RKO (cell line): Measurements from ENCODE around the gene FBXO39.
"Not testable (repeated sequence)": the region's sequence is repeated elsewhere in the genome, so short reads cannot be mapped to it uniquely, and the experiment has no call there.

Source experiments
- DNase-seq: peaks from one replicate; pipeline ENCODE4 v3.0.0-alpha.2; 2016; ENCODE audit warnings: low spot score

Gene FBXO39

GRCh38 chr17:6775871-6776405 is at the start of gene FBXO39:
Gene FBXO39, plus strand, starts transcription at chr17:6776215. Its CDS starts 3,654 bp downstream, at chr17:6779869.
- no peak for DNase-seq

- no peak for DNase-seq
These were observed 46.5 kb upstream of the FBXO39 start for GRCh38 chr17:6729531-6729930.

- DNase-seq: not testable (repeated sequence)
These were observed 29.4 kb upstream of the FBXO39 start for GRCh38 chr17:6746665-6747064.

GRCh38 chr17:6748617-6749016 is 27.4 kb upstream of the FBXO39 start:
- DNase-seq: no peak

GRCh38 chr17:6749519-6749918 is 26.5 kb upstream of the FBXO39 start:
- no peak for DNase-seq

- DNase-seq: peak; percentile 71
These were observed 23.7 kb upstream of the FBXO39 start for GRCh38 chr17:6752068-6752909.

GRCh38 chr17:6753006-6753445 is 23.0 kb upstream of the FBXO39 start:
- no peak for DNase-seq

- DNase-seq: no peak
These were observed 22.5 kb upstream of the FBXO39 start for GRCh38 chr17:6753546-6753945.

- no peak for DNase-seq
These were observed 20.7 kb upstream of the FBXO39 start for GRCh38 chr17:6755281-6755680.

GRCh38 chr17:6755731-6756184 is 20.3 kb upstream of the FBXO39 start, which contains the start of gene XAF1:
Gene XAF1, plus strand, starts transcription at chr17:6756046. Its CDS starts 33 bp downstream, at chr17:6756079.
- no peak for DNase-seq

- no peak for DNase-seq
These were observed 19.5 kb upstream of the FBXO39 start for GRCh38 chr17:6756425-6757031.

- no peak for DNase-seq
These were observed 18.3 kb upstream of the FBXO39 start for GRCh38 chr17:6757747-6758146.

GRCh38 chr17:6761779-6762178 is 14.2 kb upstream of the FBXO39 start:
- no peak for DNase-seq

GRCh38 chr17:6768447-6768846 is 7.6 kb upstream of the FBXO39 start:
- DNase-seq: no peak

GRCh38 chr17:6772016-6772415 is 4.0 kb upstream of the FBXO39 start:
- DNase-seq: no peak

- not testable (repeated sequence) for DNase-seq
These were observed 1.1 kb upstream of the FBXO39 start for GRCh38 chr17:6774906-6775305.

- no peak for DNase-seq
These were observed 3.4 kb downstream of the FBXO39 start for GRCh38 chr17:6779411-6779810.

GRCh38 chr17:6780001-6780400 is 4.0 kb downstream of the FBXO39 start:
- DNase-seq: no peak

GRCh38 chr17:6780886-6781285 is 4.9 kb downstream of the FBXO39 start:
- DNase-seq: no peak

- no peak for DNase-seq
These were observed 6.2 kb downstream of the FBXO39 start for GRCh38 chr17:6782244-6782643.

- peak; percentile 85 for DNase-seq
These were observed 10.6 kb downstream of the FBXO39 start for GRCh38 chr17:6786618-6787017.

- DNase-seq: peak; percentile 16
These were observed 11.2 kb downstream of the FBXO39 start for GRCh38 chr17:6787081-6787693.

- no peak for DNase-seq
These were observed 13.1 kb downstream of the FBXO39 start for GRCh38 chr17:6789146-6789545.
